ENCODE results near the gene COA8. TPM values are rescaled to one million over a fixed set of nuclear protein-coding genes. Genes with fewer than 3 reads are reported as not detected.

The COA8 gene
- total RNA-seq, 1 donor from 2014 or later = 33.7 TPM

- Mint-ChIP-seq H3K27me3 (ENCODE audit: low read depth) (peaks cover 23% of the 10 kb centered on the region), H3K9me3 (no peaks in the 10 kb centered on the region), H3K27ac (ENCODE audit: unreplicated experiment) (no peak overlapping the region), H3K4me1 (peaks cover 26% of the 10 kb centered on the region), H3K4me3 (peak overlapping the region; percentile 91), H3K36me3 (ENCODE audit: low read depth) (peaks cover 8% of the 10 kb centered on the region)
- no peak for TF ChIP-seq CTCF (conservative IDR thresholded peaks at IDR 0.05)
- DNase-seq (ENCODE audit: low read depth, low spot score) = no peak
These were observed 44.9 kb upstream of the COA8 start for GRCh38 chr14:103517721-103518421.

- H3K27me3 Mint-ChIP-seq (ENCODE audit: low read depth) = peaks cover 27% of the 10 kb centered on the region
- peaks cover 28% of the 10 kb centered on the region for H3K4me1 Mint-ChIP-seq
- H3K36me3 Mint-ChIP-seq (ENCODE audit: low read depth) = peaks cover 8% of the 10 kb centered on the region
- H3K4me3 Mint-ChIP-seq = peak overlapping the region; percentile 91
- no peak overlapping the region for H3K27ac Mint-ChIP-seq (ENCODE audit: unreplicated experiment)
- TF ChIP-seq CTCF (conservative IDR thresholded peaks at IDR 0.05) = peak; percentile 86
- peak; percentile 67 for DNase-seq (ENCODE audit: low read depth, low spot score)
- H3K9me3 Mint-ChIP-seq = no peaks in the 10 kb centered on the region
These were observed 44.2 kb upstream of the COA8 start for GRCh38 chr14:103518422-103519042.

GRCh38 chr14:103519043-103519836 lies 43.5 kb upstream of the COA8 start:
- Mint-ChIP-seq H3K4me3 (peak overlapping the region; percentile 91), H3K27ac (ENCODE audit: unreplicated experiment) (peak overlapping the region; percentile 86), H3K27me3 (ENCODE audit: low read depth) (peaks cover 33% of the 10 kb centered on the region), H3K36me3 (ENCODE audit: low read depth) (peaks cover 8% of the 10 kb centered on the region), H3K9me3 (no peaks in the 10 kb centered on the region), H3K4me1 (peaks cover 34% of the 10 kb centered on the region)
- DNase-seq (ENCODE audit: low read depth, low spot score) = no peak
- no peak for TF ChIP-seq CTCF (conservative IDR thresholded peaks at IDR 0.05)

- DNase-seq (ENCODE audit: low read depth, low spot score) = no peak
- Mint-ChIP-seq H3K27me3 (ENCODE audit: low read depth) (peaks cover 33% of the 10 kb centered on the region), H3K4me3 (peak overlapping the region; percentile 91), H3K27ac (ENCODE audit: unreplicated experiment) (peak overlapping the region; percentile 86), H3K9me3 (no peaks in the 10 kb centered on the region), H3K36me3 (ENCODE audit: low read depth) (peaks cover 8% of the 10 kb centered on the region), H3K4me1 (peaks cover 30% of the 10 kb centered on the region)
- no peak for TF ChIP-seq CTCF (conservative IDR thresholded peaks at IDR 0.05)
These were observed 42.9 kb upstream of the COA8 start for GRCh38 chr14:103519837-103520212.

- no peaks in the 10 kb centered on the region for H3K9me3 Mint-ChIP-seq
- H3K36me3 Mint-ChIP-seq (ENCODE audit: low read depth) = peaks cover 8% of the 10 kb centered on the region
- peak overlapping the region; percentile 91 for H3K4me3 Mint-ChIP-seq
- DNase-seq (ENCODE audit: low read depth, low spot score) = no peak
- H3K27me3 Mint-ChIP-seq (ENCODE audit: low read depth) = peaks cover 36% of the 10 kb centered on the region
- no peak overlapping the region for H3K27ac Mint-ChIP-seq (ENCODE audit: unreplicated experiment)
- TF ChIP-seq CTCF (conservative IDR thresholded peaks at IDR 0.05) = no peak
- peaks cover 30% of the 10 kb centered on the region for H3K4me1 Mint-ChIP-seq
These were observed 42.5 kb upstream of the COA8 start for GRCh38 chr14:103520269-103520656.
